Measurements from ENCODE around the gene RPL31.

Gene RPL31
- 902 to 1,219 (median 1,038) reads per million in 4 donors for total RNA-seq

DNA sequence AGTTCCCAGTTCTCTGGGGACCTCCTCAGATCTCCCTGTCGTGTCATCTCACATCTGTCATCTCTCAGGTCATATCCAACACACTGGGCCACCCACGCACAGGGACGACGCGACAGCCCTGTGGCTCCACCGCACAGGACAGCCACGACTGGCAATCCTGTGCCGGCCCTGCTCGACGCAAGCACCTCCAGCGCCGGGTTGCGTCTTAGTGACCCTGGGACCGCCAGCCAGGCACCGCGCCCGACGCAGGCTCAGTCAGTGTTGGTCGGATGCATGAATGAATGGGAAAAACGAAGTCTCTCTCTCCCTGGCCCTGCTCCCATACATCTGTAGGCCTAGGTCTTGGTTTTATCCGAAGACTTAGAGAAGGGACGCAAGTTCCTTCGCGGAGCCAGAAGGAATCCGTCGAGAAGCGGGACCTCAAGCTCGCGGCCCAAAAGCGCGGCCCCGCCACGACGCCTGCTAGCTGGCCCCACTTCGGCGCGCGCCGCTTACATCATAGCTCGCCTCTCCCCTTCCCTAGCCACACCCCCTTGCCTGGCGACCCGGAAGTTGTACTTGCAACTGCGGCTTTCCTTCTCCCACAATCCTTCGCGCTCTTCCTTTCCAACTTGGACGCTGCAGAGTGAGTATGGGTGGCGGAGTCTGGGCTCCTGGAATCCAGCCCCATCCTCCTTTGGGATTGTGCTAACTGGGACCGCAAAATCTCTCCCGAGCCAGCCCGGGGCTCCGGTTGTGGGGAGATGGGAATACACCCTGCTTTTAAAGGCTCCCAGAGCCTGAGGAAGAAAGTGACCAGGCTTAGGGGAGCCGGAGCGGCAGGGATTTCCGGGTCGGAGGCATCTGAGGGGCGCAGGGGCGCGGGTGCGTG is at the start of gene RPL31:
RPL31 (plus strand) TSS at position 599 of the 871 bp plus-strand sequence. CDS start 413 bp downstream, outside the sequence.
- peak; percentile 92 to 97 (median 95) for DNase-seq

- DNase-seq: no peak
Measured at GRCh38 chr2:100952512-100952911, 49.6 kb upstream of the RPL31 start.

DNA sequence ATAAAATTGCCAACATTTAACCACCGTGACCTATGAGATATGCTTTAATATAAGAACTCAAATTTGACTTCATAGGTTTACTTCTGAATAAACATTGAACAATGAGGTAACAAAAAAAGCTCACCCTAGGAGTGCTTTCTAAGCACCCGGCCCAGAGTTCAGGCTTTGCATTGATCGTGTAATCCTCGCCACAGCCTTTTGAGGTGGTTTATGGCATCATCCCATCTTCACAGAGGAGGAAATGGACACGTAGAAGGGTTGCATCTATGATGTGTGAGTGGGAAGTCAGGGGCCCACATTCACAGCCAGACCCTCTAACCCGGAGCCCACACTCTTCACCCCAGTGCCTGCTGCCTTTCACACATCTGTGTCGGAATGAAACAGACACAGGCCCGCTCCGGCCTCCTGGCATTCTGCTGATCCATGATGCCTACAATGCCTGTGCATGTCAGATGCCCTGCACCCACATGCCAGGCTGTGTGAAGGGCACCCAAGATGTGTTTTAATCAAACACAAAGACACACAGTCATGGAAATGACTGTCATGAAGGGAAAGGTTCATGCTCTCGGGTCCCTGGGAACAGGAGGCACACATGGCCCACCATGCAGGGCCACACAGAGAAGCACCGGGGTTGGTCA is 48.6 kb upstream of the RPL31 start:
- no peak for DNase-seq

GRCh38 chr2:100954044-100954420 is 48.1 kb upstream of the RPL31 start:
- DNase-seq: no peak

- DNase-seq: no peak
Measured at GRCh38 chr2:100955226-100955625, 46.9 kb upstream of the RPL31 start.

DNA sequence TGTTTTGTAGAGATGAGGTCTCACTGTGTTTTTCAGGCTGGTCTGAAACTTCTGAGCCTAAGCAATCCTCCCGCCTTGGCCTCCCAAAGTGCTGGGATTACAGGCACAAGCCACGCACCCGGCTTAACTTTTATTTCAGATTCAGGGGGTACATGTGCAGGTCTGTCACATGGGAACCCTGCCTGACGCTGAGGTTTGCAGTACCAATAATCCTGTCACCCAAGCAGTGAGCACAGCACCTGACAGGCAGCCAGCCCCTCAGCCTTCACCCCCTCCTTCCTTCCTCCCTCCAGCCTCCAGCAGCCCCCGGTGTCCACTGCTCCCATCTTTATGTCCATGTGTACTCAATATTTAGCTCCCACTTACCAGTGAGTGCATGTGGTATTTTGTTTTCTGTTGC is 46.0 kb upstream of the RPL31 start:
- no peak for DNase-seq

DNA sequence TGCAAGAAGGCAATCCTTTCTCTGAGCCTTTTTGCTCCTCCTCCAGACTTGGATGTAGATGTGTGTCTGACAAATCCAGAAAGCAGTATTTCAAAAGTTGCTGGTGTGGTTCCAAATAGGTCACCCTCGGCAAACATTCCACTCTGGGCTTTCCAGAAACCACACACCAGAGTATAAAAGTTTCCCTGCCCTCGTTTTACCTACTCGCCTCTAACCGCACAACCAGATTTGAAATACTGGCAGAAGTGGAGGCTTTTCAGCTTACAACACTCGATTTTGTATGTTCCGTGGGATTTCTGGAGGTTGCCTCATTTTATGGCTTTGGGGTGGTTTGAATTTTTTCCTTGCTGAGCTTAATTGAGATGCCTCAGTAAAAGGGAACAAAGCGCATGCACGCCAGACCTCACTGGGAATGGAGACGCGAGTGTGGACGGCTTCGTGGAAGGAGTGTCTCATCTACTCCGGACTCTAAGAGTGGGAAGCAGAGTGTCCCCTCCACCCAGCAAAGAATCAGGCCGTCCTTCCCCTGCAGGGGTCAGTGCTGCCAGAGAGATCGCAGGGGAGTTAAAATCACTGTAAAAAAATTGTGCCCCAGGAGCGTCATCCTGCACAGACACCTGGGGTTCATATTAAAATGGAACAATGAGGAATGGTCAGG is 44.0 kb upstream of the RPL31 start:
- DNase-seq: no peak

DNA sequence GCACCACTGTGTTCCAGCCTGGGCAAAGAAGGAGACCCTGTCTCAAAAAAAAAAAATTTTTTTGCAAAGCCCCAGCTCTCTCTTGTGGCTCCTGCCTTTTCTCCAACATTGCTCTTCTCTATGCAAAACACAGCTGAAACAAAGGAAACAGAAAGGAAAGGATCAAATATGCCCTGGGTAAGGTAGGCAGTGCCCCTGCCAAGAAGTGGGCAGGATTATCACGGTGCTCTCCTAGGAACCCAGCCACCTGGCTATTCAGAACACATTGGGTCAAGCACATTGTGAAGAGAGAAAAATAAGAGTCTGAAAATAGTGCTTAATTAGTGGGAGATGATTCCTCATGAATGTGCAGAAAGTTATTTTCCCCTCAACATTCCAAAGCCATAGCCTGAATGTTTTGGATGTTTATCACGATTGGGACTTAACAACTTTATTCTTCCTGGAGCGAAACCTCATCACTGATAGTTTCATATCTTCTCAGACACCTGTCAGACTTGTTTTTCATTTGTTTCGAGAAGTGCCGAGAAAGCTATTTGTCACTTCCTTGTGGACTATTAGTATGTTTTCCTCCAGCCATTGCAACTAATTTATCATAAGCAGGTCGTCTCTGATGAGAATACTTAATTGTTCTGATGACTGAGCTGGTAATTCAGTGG is 42.7 kb upstream of the RPL31 start:
- no peak for DNase-seq

GRCh38 chr2:100960688-100961087 is 41.4 kb upstream of the RPL31 start:
- DNase-seq: no peak

DNA sequence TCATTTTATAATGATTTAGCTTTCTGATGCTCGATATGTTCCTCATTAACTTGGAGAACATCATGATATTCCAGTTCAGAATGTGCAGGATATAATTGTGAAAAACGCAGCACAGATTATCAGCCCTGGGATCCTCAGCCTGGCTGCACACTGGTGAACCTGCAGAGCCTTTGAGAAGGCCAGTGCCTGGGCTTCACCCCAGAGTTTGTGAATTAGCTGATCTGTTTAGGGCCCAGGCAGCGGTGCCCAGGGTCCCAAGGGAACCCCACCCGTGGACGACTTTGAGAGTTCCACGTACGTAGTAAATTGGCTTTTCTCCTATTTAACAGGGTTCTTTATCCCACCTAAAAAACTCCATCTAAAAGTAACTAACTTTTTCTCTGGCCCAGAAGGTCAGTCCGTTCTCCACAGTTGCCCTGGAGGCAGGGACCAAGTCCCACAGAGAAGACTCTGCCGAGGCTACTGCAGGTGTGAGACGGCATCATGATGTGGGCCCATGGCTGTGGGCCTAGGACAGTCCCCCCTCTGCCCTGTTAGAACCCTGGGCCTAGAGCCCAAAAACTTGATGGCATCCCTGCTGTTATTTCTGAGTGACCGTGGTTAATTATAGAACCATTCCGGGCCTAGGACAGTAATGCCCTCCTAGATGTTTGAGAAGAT is 39.6 kb upstream of the RPL31 start:
- no peak for DNase-seq

DNA sequence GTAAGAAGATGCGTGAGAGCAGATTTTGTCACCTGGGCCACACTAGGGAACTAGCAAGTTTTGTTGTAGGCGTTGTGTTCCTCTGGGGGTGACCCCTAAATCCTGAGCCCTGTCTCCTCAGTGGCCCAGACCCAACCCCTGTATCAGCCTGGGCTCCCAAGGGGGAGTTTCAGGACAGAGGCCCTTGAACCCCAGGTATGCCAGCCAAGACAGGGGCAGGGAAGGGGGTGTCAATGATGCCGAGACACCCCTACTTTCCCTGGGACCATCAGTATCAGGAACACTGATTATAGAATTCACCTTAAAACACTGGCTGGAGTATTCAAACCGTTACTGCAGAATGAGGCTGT is 39.1 kb upstream of the RPL31 start:
- DNase-seq: no peak

DNA sequence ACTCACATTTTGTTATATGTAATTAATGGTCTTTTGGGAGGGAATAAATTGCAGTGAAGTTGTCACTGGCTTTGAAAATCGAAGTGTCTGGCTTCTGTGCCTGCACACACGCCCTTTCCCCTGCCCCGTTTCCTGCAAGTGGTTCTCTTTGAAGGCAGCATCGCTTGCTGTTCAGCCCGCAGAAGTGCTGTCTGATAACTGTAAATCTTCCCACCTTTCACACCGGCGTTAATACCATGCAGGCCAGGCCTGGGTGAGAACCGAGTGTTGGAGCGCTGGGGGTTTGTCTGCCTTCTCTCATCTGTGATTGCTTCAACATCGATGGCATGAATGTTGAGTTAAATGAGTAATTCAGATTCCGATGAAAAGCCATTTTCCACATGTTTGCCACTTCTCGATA is 37.9 kb upstream of the RPL31 start:
- no peak for DNase-seq

DNA sequence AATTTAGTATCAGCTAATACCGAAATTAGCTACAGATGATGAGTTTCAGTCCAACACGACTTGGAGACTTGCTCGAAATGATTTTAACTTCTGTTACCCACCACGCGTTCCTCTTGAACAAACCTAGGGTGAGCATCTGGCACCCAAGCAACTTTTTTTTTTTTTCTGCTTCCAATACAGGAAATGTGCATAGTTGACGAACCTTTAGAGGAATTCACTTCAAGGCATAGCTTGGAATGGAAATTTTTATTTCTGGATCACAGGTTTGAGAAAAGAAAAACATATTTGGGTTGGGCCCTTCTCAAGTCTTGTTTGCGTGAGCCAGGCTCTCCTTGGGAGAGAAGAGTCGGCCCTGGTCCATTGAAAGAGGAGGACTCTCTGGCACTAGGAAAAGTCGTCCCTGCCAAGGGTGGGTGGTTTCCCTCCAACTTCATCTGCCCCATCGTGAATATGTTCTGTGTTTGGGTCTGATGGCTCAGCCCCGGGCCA is 37.4 kb upstream of the RPL31 start:
- DNase-seq: no peak

DNA sequence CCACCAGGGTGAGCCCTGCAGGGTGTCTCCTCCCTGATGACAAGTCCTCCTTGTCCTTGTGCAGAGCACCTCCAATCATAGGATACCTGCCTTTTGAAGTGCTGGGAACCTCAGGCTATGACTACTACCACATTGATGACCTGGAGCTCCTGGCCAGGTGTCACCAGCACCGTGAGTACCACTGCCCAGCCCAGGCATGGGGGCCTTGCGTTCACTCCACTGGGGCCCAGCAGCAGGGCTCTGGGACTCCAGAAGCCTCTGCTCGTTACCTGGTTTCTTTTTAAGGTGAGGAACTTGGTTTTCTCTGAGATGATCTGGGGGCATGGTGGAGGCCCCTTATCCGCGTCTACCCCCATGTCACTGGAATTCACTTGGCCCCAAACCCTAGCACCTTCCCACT is 36.5 kb upstream of the RPL31 start:
- no peak for DNase-seq

- DNase-seq: no peak
Measured at GRCh38 chr2:100967716-100968115, 34.4 kb upstream of the RPL31 start.

DNA sequence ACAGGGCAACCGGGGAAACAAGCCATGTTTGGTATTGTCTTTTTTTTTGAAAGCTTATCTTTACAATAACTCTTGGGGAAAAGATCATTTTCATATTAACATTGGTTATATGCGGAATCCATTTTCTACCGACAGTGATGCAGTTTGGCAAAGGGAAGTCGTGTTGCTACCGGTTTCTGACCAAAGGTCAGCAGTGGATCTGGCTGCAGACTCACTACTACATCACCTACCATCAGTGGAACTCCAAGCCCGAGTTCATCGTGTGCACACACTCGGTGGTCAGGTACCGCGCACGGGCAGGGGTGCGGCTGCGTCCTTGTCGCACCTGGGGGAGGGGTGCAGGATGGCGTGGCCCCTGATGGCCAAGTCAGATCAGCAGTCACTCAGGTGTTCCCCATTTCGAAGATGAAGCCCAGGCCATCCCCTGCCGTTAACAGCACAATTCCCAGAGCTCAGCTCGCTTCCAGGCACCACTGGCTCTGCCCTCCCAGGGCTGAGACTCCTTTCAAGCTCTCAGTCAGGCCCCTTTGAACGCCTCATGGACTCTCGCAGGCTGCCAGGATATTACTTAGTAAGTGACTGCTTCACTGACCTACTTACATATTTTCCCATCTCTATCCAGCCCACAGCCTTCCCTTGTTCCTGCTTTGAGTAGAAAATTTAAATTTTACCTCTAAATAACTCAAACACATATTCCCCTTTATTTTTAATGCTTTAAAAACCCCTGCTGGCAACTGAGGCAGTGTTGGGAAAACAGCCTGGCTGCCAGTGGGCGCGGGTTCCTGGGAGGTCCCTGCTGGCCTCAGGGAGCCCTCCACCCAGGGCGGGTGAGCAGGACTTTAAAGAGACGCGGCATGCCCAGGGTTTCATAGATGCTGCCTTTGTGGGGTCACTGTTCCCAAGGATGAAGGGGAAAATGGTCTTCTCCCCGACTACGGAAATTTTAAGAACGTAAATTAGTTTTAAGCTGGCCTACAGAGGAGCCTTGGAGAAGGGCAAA is 33.6 kb upstream of the RPL31 start:
- DNase-seq: no peak

DNA sequence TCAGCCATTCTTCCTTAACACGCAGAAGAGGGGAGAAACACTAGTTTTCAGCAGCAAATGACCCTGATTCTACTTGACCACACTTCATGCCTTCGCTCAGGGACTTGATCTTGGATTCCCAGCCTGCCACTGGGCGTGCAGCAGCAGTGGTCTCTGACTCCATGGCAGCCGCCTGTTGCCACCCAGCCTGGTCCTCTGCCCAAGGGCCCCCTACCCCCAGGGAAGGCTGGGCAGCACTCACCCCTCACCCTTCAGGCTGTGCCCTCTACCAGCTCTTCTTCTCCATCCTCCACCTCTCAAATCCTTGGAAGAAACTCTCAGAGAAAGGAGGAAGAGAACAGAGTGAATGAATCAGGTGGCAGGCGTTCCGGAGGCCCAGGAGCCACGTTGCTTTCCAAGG is 32.1 kb upstream of the RPL31 start:
- no peak for DNase-seq

DNA sequence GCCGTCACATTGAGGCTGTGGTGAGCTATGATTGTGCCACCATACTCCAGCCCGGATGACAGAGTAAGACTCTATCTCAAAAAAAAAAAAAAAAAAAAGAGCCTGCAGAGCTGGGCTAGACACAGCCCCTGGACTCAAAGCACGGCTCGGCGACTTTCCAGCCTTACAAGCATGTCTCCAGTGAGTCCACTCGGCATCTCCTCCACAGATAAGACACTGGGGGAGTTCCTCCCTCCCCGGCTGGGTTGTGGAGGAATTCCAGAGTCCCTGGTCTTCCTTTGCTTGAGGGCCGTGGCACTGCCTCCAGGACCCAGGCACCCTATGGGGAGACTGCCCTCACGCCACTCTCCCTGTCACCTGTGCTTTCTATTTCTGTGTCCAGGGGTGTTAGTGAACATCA is 30.9 kb upstream of the RPL31 start:
- no peak for DNase-seq

DNA sequence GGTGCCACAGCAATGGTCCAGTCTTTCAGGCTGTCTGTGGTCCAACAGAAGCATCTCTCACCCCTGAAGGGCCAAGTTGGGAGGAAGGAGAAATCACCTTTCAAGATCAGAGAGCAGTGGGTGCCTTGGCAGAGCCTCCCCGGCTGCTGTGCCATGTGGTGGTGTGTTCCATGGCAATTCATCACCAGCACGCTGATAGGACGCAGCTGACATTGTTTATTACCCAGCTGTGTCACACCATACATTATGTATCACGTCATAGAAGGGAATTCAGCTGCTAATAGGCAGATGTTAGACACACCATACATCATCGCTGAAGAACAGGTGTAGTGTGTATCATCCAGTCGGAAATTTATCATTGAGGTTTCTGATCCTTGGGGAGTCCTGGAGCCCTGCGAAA is 29.6 kb upstream of the RPL31 start:
- no peak for DNase-seq

GRCh38 chr2:100974712-100975520 is 27.2 kb upstream of the RPL31 start:
- no peak for DNase-seq

DNA sequence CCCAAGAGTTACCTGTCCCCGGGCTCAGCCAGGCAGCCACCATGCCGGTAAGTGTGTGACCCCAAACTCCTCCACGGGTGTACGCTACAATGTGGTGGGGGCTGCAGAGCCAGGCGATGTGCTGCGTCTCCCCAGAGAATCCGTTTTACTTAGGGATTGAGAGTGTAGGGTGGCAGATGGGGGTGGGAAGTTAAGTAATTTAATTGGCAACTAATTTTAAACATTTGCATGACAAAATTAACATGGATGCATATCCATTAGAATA is 26.6 kb upstream of the RPL31 start:
- DNase-seq: no peak

Measured in T-helper 1 cell (primary cell).